GDM1 (cell line): ENCODE results near the gene RIT2.

Experiments
- DNase-seq: peaks from one replicate; lab custom pipeline; 2025; lab: John Stamatoyannopoulos, UW

Gene RIT2

GRCh38 chr18:43115076-43115921 is at the start of gene RIT2:
RIT2 (minus strand) TSS chr18:43115685.
- DNase-seq, result no peak

- DNase-seq, result no peak
Observed at GRCh38 chr18:43161528-43161927, 46.0 kb upstream of the RIT2 start.

GRCh38 chr18:43160509-43160908 is 45.0 kb upstream of the RIT2 start:
- no peak for DNase-seq

GRCh38 chr18:43159926-43160325 is 44.4 kb upstream of the RIT2 start:
- no peak for DNase-seq

- no peak for DNase-seq
Observed at GRCh38 chr18:43159086-43159770, 43.7 kb upstream of the RIT2 start.

- no peak for DNase-seq
Observed at GRCh38 chr18:43158381-43158780, 42.9 kb upstream of the RIT2 start.

GRCh38 chr18:43155842-43156241 is 40.4 kb upstream of the RIT2 start:
- no peak for DNase-seq

GRCh38 chr18:43148231-43148630 is 32.7 kb upstream of the RIT2 start:
- no peak for DNase-seq

GRCh38 chr18:43141208-43141607 is 25.7 kb upstream of the RIT2 start:
- no peak for DNase-seq

- DNase-seq, result no peak
Observed at GRCh38 chr18:43139288-43139946, 23.9 kb upstream of the RIT2 start.

GRCh38 chr18:43134876-43135275 is 19.4 kb upstream of the RIT2 start:
- DNase-seq, result no peak

GRCh38 chr18:43130716-43131260 is 15.3 kb upstream of the RIT2 start:
- DNase-seq, result no peak

GRCh38 chr18:43129946-43130524 is 14.6 kb upstream of the RIT2 start:
- no peak for DNase-seq

GRCh38 chr18:43125471-43125870 is 10.0 kb upstream of the RIT2 start:
- DNase-seq, result no peak

GRCh38 chr18:43122955-43123354 is 7.5 kb upstream of the RIT2 start:
- DNase-seq, result no peak

- no peak for DNase-seq
Observed at GRCh38 chr18:43116699-43117294, 1.3 kb upstream of the RIT2 start.

- DNase-seq, result no peak
Observed at GRCh38 chr18:43113220-43113895, 2.1 kb downstream of the RIT2 start.

GRCh38 chr18:43108882-43109281 is 6.6 kb downstream of the RIT2 start:
- no peak for DNase-seq

GRCh38 chr18:43108469-43108868 is 7.0 kb downstream of the RIT2 start:
- DNase-seq, result no peak

GRCh38 chr18:43093646-43094045 is 21.8 kb downstream of the RIT2 start:
- DNase-seq, result no peak

- no peak for DNase-seq
Observed at GRCh38 chr18:43092539-43092938, 22.9 kb downstream of the RIT2 start.
